Panc1 (cell line): ENCODE data around the gene MYO7A. TPM values are rescaled to one million over a fixed set of nuclear protein-coding genes. Genes with fewer than 3 reads are reported as not detected.

ENCODE experiments used
- ATAC-seq: fragments of 200-7000 bp; cut with Tn5 transposase; 2 replicates; pipeline ENCODE4 v1.9.1; 2020; ENCODE audit warnings: mild to moderate bottlenecking, moderate library complexity
- BruUV-seq: library from RNA; stranded (reverse); fragments of 400-500 nt; replicated peaks from 2 replicates; lab custom pipeline; 2021; lab: Mats Ljungman, UMichigan
- CTCF ChIA-PET: fragments of 300-600 bp; sonication (Branson Sonifier 250); formaldehyde crosslinking; loops from one replicate; lab custom pipeline; 2022; ENCODE audit warnings: antibody characterized with exemption; lab: Charles Lee
- POLR2A ChIA-PET: fragments of 300-600 bp; sonication (Branson Sonifier 250); formaldehyde crosslinking; loops from one replicate; lab custom pipeline; 2022; ENCODE audit warnings: antibody characterized with exemption; lab: Charles Lee
- DNase-seq: peaks from one replicate; pipeline ENCODE4 v3.0.0-alpha.2; 2010; ENCODE audit warnings: low read depth, low spot score
- H3K27ac ChIP-seq: 2 replicates; pipeline ENCODE4 v1.5.1; 2011; ENCODE audit warnings: mild to moderate bottlenecking, low read length, inconsistent platforms
- H3K27me3 ChIP-seq: fragments of 200-500 bp; sonication (Bioruptor generic); 2 replicates; pipeline ENCODE4 v1.6.0; 2014; ENCODE audit warnings: low read length, inconsistent platforms; ENCODE audit not compliant: control insufficient read depth, insufficient read depth
- H3K36me3 ChIP-seq: fragments of 200-500 bp; sonication (Bioruptor generic); 2 replicates; pipeline ENCODE4 v1.5.1; 2014; ENCODE audit warnings: inconsistent platforms, mild to moderate bottlenecking, low read length, moderate library complexity; ENCODE audit not compliant: control insufficient read depth, insufficient read depth
- H3K4me1 ChIP-seq: 2 replicates; pipeline ENCODE4 v1.5.1; 2011; ENCODE audit warnings: inconsistent platforms, mild to moderate bottlenecking, low read length, moderate library complexity; ENCODE audit not compliant: control insufficient read depth, insufficient read depth
- H3K4me3 ChIP-seq, 2 experiments: 2 replicates each; pipeline ENCODE4 v1.5.1; 2011 to 2012; ENCODE audit warnings: low read depth in 2 of 2, low read length in 2 of 2, mild to moderate bottlenecking in 2 of 2, inconsistent platforms in 1 of 2, moderate library complexity in 1 of 2
- H3K9me3 ChIP-seq: fragments of 200-500 bp; sonication (Bioruptor generic); 2 replicates; pipeline ENCODE4 v1.5.1; 2014; ENCODE audit warnings: low read depth, mild to moderate bottlenecking, inconsistent platforms, low read length, moderate library complexity; ENCODE audit not compliant: control insufficient read depth, insufficient read depth
- CTCF ChIP-seq: fragments of 450-650 bp; IDR thresholded peaks from 2 replicates; pipeline ENCODE4 v1.5.1; 2017; ENCODE audit warnings: mild to moderate bottlenecking
- POLR2AphosphoS5 ChIP-seq: IDR thresholded peaks from 2 replicates; pipeline ENCODE4 v1.6.1; 2012; ENCODE audit warnings: mild to moderate bottlenecking, low read depth, low read length, moderate library complexity
- REST ChIP-seq, 2 experiments: IDR thresholded peaks; 2 replicates each; pipeline ENCODE4 v1.6.1; 2011 to 2012; ENCODE audit warnings: low read depth in 2 of 2, control low read depth in 1 of 2, low read length in 1 of 2, mild to moderate bottlenecking in 1 of 2, moderate library complexity in 1 of 2; ENCODE audit not compliant: insufficient read depth in 1 of 2
- SIN3A ChIP-seq: IDR thresholded peaks from 2 replicates; pipeline ENCODE4 v1.6.1; 2012; ENCODE audit warnings: low read depth, mild to moderate bottlenecking, low read length, moderate library complexity, borderline replicate concordance; ENCODE audit not compliant: insufficient read depth
- TCF7L2 ChIP-seq: IDR thresholded peaks from 2 replicates; pipeline ENCODE4 v1.6.1; 2011; ENCODE audit warnings: mild to moderate bottlenecking, low read depth, low read length, inconsistent platforms
- in situ Hi-C: cut with HindIII; loops from 2 replicates; pipeline ENCODE4 v1.10.0; 2016; ENCODE audit warnings: low sequenced_read_pairs, low pct_unique_long_range_greater_than_20kb
- intact Hi-C: fragments of 100-400 bp; cut with micrococcal nuclease; formaldehyde crosslinking; loops from one replicate; pipeline ENCODE4 v1.10.0; 2022; ENCODE audit not compliant: unreplicated experiment
- total RNA-seq: library from RNA; stranded (reverse); gene quantifications from one replicate; pipeline ENCODE4 v1.2.1, GENCODE V29; 2021; ENCODE audit not compliant: unreplicated experiment

Gene MYO7A
- total RNA-seq, 1 experiment from 2014 or later: 1.3 TPM

DNA sequence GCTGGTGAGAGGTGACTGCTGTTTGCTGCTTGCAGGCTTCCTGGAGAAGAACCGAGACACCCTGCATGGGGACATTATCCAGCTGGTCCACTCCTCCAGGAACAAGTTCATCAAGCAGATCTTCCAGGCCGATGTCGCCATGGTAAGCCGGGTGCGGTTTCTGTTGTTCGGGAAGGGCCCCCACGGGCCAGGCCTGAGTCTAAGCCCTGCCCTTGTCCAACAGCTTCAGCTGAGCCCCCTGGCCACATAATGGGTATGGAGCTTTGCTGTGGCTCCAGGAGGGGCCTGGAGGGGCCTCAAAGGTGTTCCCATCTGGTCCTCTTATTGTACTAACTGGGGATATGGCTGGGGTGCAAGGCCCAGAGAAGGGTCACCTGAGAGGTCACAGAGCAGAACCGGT is 38.0 kb downstream of the MYO7A start:
- DNase-seq (no peak), ATAC-seq (no peak)
- no peak overlapping the region for H3K27ac ChIP-seq
- ChIA-PET CTCF (interaction anchor here (1.7 kb wide), 1 partner anchor 39 kb away, joined by 4 read pairs; no protein-coding TSS in a partner anchor), POLR2A (no interaction called here)
- intact Hi-C loops: no loop called here
- no TSS peak for BruUV-seq
- H3K4me1 ChIP-seq: no peaks in the 10 kb centered on the region
- TF ChIP-seq SIN3A (no peak), REST (IDR thresholded peaks at IDR 0.05; ENCODE audit: insufficient read depth in 1 of 2, low read depth in 2 of 2, low read length in 1 of 2) (no peak), CTCF (no peak), TCF7L2 (no peak), POLR2AphosphoS5 (no peak)
- no peaks in the 10 kb centered on the region for H3K36me3 ChIP-seq
- in situ Hi-C loops: no loop called here
- H3K27me3 ChIP-seq: peaks cover 4% of the 10 kb centered on the region
- no peak overlapping the region for H3K4me3 ChIP-seq
- no peaks in the 10 kb centered on the region for H3K9me3 ChIP-seq

GRCh38 chr11:77167111-77167626 is 39.1 kb downstream of the MYO7A start:
- H3K4me3 ChIP-seq: no peak overlapping the region
- CTCF ChIA-PET: no interaction called here
- H3K4me1 ChIP-seq: no peaks in the 10 kb centered on the region
- TF ChIP-seq POLR2AphosphoS5: no peak
- H3K27ac ChIP-seq: no peak overlapping the region
- no peaks in the 10 kb centered on the region for H3K36me3 ChIP-seq
- in situ Hi-C loops (no loop called here), intact Hi-C loops (no loop called here)
- DNase-seq: no peak
- POLR2A ChIA-PET: no interaction called here
- no peak for ATAC-seq
- peaks cover 4% of the 10 kb centered on the region for H3K27me3 ChIP-seq
- no TSS peak for BruUV-seq
- no peaks in the 10 kb centered on the region for H3K9me3 ChIP-seq

GRCh38 chr11:77167791-77168190 is 39.7 kb downstream of the MYO7A start:
- Histone ChIP-seq H3K4me3 (no peak overlapping the region), H3K4me1 (no peaks in the 10 kb centered on the region), H3K27ac (no peak overlapping the region), H3K9me3 (no peaks in the 10 kb centered on the region), H3K36me3 (no peaks in the 10 kb centered on the region), H3K27me3 (peaks cover 4% of the 10 kb centered on the region)
- no peak for ATAC-seq
- no peak for DNase-seq
- intact Hi-C loops (no loop called here), in situ Hi-C loops (no loop called here)
- BruUV-seq: no TSS peak
- POLR2A ChIA-PET: no interaction called here
- TF ChIP-seq POLR2AphosphoS5 (no peak), TCF7L2 (no peak), SIN3A (no peak), CTCF (no peak), REST (IDR thresholded peaks at IDR 0.05; ENCODE audit: insufficient read depth in 1 of 2, low read depth in 2 of 2, low read length in 1 of 2) (no peak)
- CTCF ChIA-PET: no interaction called here
